Upper lobe of left lung (tissue), 6 donors: ENCODE data around the gene SYTL1. TPM values are rescaled to one million over a fixed set of nuclear protein-coding genes. Genes with fewer than 3 reads are reported as not detected.

Experiments used
- ATAC-seq, 2 donors: fragments of 200-7000 bp; cut with Tn5 transposase; one replicate each; pipeline ENCODE4 v1.9.1; 2022; ENCODE audit warnings: mild to moderate bottlenecking in 2 of 2, moderate library complexity in 2 of 2; ENCODE audit not compliant: low FRiP score in 2 of 2
- DNase-seq, 2 donors: peaks; one replicate each; pipeline ENCODE4 v3.0.0-alpha.2; 2019 to 2020
- H3K27ac ChIP-seq, 4 donors: fragments of 200-600 bp; sonication (generic); one replicate each; pipeline ENCODE4 v1.5.1; 2016 to 2019
- H3K27me3 ChIP-seq, 4 donors: fragments of 200-600 bp; sonication (generic); one replicate each; pipeline ENCODE4 v1.5.1; 2017 to 2019
- H3K36me3 ChIP-seq, 4 donors: fragments of 200-600 bp; sonication (generic); one replicate each; pipeline ENCODE4 v1.5.1; 2016 to 2019
- H3K4me1 ChIP-seq, 4 donors: fragments of 200-600 bp; sonication (generic); one replicate each; pipeline ENCODE4 v1.5.1; 2018 to 2019
- H3K4me3 ChIP-seq, 4 donors: fragments of 200-600 bp; sonication (generic); one replicate each; pipeline ENCODE4 v1.5.1; 2017 to 2019; ENCODE audit warnings: mild to moderate bottlenecking in 2 of 4, moderate library complexity in 1 of 4
- H3K9me3 ChIP-seq, 4 donors: fragments of 200-600 bp; sonication (generic); one replicate each; pipeline ENCODE4 v1.5.1; 2018 to 2019
- CTCF ChIP-seq, 6 experiments: fragments of 450-650 bp in 4 of 6; fragments of 200-600 bp in 2 of 6; sonication (generic) in 2 of 6; IDR thresholded peaks; one replicate each; pipeline ENCODE4 v1.5.1; 2016 to 2019; ENCODE audit warnings: antibody characterized with exemption in 6 of 6
- EP300 ChIP-seq, 4 donors: sonication (generic); formaldehyde crosslinking; IDR thresholded peaks; one replicate each; pipeline ENCODE4 v1.5.1; 2017; ENCODE audit warnings: antibody characterized with exemption in 4 of 4, control low read depth in 2 of 4
- POLR2A ChIP-seq, 4 donors: fragments of 450-650 bp; IDR thresholded peaks; one replicate each; pipeline ENCODE4 v1.5.1; 2016 to 2017; ENCODE audit warnings: antibody characterized with exemption in 4 of 4, mild to moderate bottlenecking in 2 of 4
- POLR2AphosphoS5 ChIP-seq, 2 donors: sonication (generic); formaldehyde crosslinking; IDR thresholded peaks; one replicate each; pipeline ENCODE4 v1.5.1; 2017; ENCODE audit warnings: antibody characterized with exemption in 2 of 2
- WGBS, 2 donors: methylation state at CpG; one replicate each; pipeline ENCODE4 v1.1.5; 2017 to 2018; 5-methylcytosine and 5-hydroxymethylcytosine counted together
- total RNA-seq, 6 donors: library from RNA; depleted of rRNA in 4 of 6; stranded (reverse); fragments of >200 nt in 4 of 6; gene quantifications; one replicate each; pipeline versions ENCODE4 v1.1.0 to v1.2.1, GENCODE V29; 2016 to 2021
- donor health status: DM: no; HTN: no; CAD: no; lungs with moderate emphysema.
- donor health status: DM: no; HTN: yes; CAD: no; lungs with severe emphysema.

SYTL1 gene
- total RNA-seq, 6 donors from 2014 or later: 28.7 to 74.4 (median 44.1) TPM

GRCh38 chr1:27307874-27308598 is 33.8 kb upstream of the SYTL1 start:
- no peak overlapping the region for H3K4me3 ChIP-seq
- H3K4me1 ChIP-seq: no peaks in the 10 kb centered on the region
- no peak for TF ChIP-seq EP300 (IDR thresholded peaks at IDR 0.05)
- no peak for TF ChIP-seq POLR2A (IDR thresholded peaks at IDR 0.05)
- TF ChIP-seq CTCF (IDR thresholded peaks at IDR 0.05): no peak
- TF ChIP-seq POLR2AphosphoS5 (IDR thresholded peaks at IDR 0.05): no peak
- no peaks in the 10 kb centered on the region for H3K9me3 ChIP-seq
- no peak for ATAC-seq
- no peak overlapping the region for H3K27ac ChIP-seq
- 90 to 93% methylated on average over 5 to 6 of the region's 6 CpGs for WGBS, 2 donors
- H3K27me3 ChIP-seq: no peaks in the 10 kb centered on the region
- peaks cover 5 to 45% (median 29%) of the 10 kb centered on the region in 4 donors for H3K36me3 ChIP-seq
- no peak for DNase-seq

- ATAC-seq: no peak
- 80 to 84% methylated on average over 3 of the region's 3 CpGs for WGBS, 2 donors
Observed at GRCh38 chr1:27314169-27314568, 27.7 kb upstream of the SYTL1 start.

GRCh38 chr1:27314737-27315136 is 27.1 kb upstream of the SYTL1 start:
- no peak for DNase-seq
- 72 to 81% methylated on average over 2 of the region's 2 CpGs for WGBS, 2 donors

More at GRCh38 chr1:27314169-27314568, 27.7 kb upstream of the SYTL1 start:
- Histone ChIP-seq H3K4me1 (no peaks in the 10 kb centered on the region), H3K9me3 (no peaks in the 10 kb centered on the region), H3K27me3 (peaks cover 0 to 4% (median 0%) of the 10 kb centered on the region in 4 donors), H3K4me3 (no peak overlapping the region), H3K36me3 (peaks cover 0 to 9% (median 0%) of the 10 kb centered on the region in 4 donors), H3K27ac (no peak overlapping the region)
- TF ChIP-seq CTCF (IDR thresholded peaks at IDR 0.05) (no peak), POLR2A (IDR thresholded peaks at IDR 0.05) (no peak)
- DNase-seq: no peak

GRCh38 chr1:27316860-27317259 is 25.0 kb upstream of the SYTL1 start:
- no peak for TF ChIP-seq CTCF (IDR thresholded peaks at IDR 0.05)
- no peak for TF ChIP-seq EP300 (IDR thresholded peaks at IDR 0.05)
- no peak for TF ChIP-seq POLR2AphosphoS5 (IDR thresholded peaks at IDR 0.05)
- TF ChIP-seq POLR2A (IDR thresholded peaks at IDR 0.05): no peak
- no peak for DNase-seq
- no peaks in the 10 kb centered on the region for H3K9me3 ChIP-seq
- no peak for ATAC-seq
- H3K27ac ChIP-seq: no peak overlapping the region
- peaks cover 0 to 8% (median 6%) of the 10 kb centered on the region in 4 donors for H3K4me1 ChIP-seq
- no peak overlapping the region for H3K4me3 ChIP-seq
- H3K27me3 ChIP-seq: peaks cover 0 to 4% (median 0%) of the 10 kb centered on the region in 4 donors
- H3K36me3 ChIP-seq: no peaks in the 10 kb centered on the region
- 77 to 85% methylated on average over 5 of the region's 5 CpGs for WGBS, 2 donors

More at GRCh38 chr1:27314737-27315136, 27.1 kb upstream of the SYTL1 start:
- H3K4me3 ChIP-seq: no peak overlapping the region
- ATAC-seq: no peak
- TF ChIP-seq EP300 (IDR thresholded peaks at IDR 0.05): no peak
- no peak for TF ChIP-seq POLR2AphosphoS5 (IDR thresholded peaks at IDR 0.05)
- TF ChIP-seq POLR2A (IDR thresholded peaks at IDR 0.05): no peak
- H3K4me1 ChIP-seq: no peaks in the 10 kb centered on the region
- peaks cover 0 to 4% (median 0%) of the 10 kb centered on the region in 4 donors for H3K27me3 ChIP-seq
- H3K9me3 ChIP-seq: no peaks in the 10 kb centered on the region
- H3K27ac ChIP-seq: no peak overlapping the region
- peaks cover 0 to 9% (median 0%) of the 10 kb centered on the region in 4 donors for H3K36me3 ChIP-seq

- 24 to 35% methylated on average over 4 of the region's 4 CpGs for WGBS, 2 donors
- no peaks in the 10 kb centered on the region for H3K9me3 ChIP-seq
Observed at GRCh38 chr1:27318136-27318535, 23.7 kb upstream of the SYTL1 start.

More at GRCh38 chr1:27318136-27318535, 23.7 kb upstream of the SYTL1 start:
- Histone ChIP-seq H3K36me3 (no peaks in the 10 kb centered on the region), H3K27ac (no peak overlapping the region), H3K4me1 (peaks cover 4 to 12% (median 11%) of the 10 kb centered on the region in 4 donors), H3K27me3 (peaks cover 0 to 4% (median 0%) of the 10 kb centered on the region in 4 donors), H3K4me3 (no peak overlapping the region)
- no peak for TF ChIP-seq POLR2A (IDR thresholded peaks at IDR 0.05)
- no peak for TF ChIP-seq CTCF (IDR thresholded peaks at IDR 0.05)
- TF ChIP-seq POLR2AphosphoS5 (IDR thresholded peaks at IDR 0.05): no peak
- TF ChIP-seq EP300 (IDR thresholded peaks at IDR 0.05): no peak
- DNase-seq (no peak), ATAC-seq (no peak)
